NCI-H1436 treated with DMSO at 0.1 percent for 48 hours (cell line): Measurements from ENCODE around the gene PTGER3.

Source experiments
- DNase-seq: peaks from one replicate; lab custom pipeline; 2025; lab: John Stamatoyannopoulos, UW

The PTGER3 gene

GRCh38 chr1:71047635-71048607 lies at the start of gene PTGER3:
Gene PTGER3 (minus strand): TSS chr1:71047816. CDS start chr1:71047577, 239 bp downstream.
- DNase-seq = no peak

DNA sequence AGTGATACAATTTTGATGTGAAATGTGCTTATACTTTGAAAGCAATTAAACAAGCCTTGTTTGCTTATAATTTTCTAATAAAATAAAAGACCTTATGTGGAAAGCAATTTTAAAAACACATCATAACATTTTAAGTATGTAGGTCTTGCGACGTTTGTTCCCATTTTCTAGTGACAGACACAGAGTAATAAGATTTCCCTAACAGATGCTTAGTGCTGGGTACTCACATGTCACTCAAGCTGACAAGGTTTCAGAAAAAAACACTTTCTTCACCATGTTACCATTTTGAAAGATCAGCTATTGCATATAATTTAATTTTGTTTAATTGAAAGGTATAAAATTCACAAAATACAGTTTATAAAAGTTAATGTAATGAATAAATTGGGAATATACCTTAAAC lies 47.3 kb upstream of the PTGER3 start:
- DNase-seq = no peak

- DNase-seq = no peak
Measured at GRCh38 chr1:71093938-71094337, 46.3 kb upstream of the PTGER3 start.

GRCh38 chr1:71089536-71090270 lies 42.1 kb upstream of the PTGER3 start:
- DNase-seq = no peak

- DNase-seq = no peak
Measured at GRCh38 chr1:71088645-71089287, 41.1 kb upstream of the PTGER3 start.

- DNase-seq = no peak
Measured at GRCh38 chr1:71087713-71088112, 40.1 kb upstream of the PTGER3 start.

DNA sequence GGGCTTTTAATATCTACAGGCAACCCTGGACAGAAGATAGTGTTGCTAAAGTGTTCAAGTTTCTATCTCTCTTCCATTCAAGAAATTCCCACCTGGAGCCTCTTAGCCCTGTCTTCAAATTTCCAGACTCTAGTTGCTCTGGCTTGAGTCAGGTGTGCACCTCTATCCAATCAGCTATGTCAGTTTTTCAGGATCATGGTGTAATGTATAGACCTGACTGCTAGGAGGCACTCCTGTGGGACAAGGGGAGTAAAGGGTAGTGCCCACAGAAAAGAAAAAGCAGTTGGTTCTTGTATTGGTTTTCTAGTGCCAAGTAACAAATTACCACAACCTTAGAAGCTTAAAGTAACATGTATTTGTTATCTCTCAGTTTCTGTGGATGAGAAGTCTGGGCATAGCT lies 39.4 kb upstream of the PTGER3 start:
- DNase-seq = no peak

DNA sequence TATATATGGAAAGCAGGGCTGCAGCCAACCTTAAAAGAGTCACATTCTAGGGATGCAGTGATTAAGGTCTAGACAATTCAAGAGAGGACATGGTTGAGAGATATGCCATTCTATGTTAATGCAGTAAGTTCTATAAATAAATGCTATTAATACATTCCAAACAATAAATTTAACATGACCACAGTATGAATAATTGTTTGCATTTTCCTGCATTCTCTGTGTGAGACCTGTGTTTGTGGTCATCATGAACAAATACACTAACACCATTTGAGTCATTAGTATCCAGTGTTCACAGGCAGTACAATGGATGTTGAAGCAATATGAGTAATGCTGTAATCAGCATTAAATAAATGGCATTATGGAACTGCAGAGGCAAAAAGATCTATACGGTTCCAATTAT lies 38.7 kb upstream of the PTGER3 start:
- DNase-seq = no peak

DNA sequence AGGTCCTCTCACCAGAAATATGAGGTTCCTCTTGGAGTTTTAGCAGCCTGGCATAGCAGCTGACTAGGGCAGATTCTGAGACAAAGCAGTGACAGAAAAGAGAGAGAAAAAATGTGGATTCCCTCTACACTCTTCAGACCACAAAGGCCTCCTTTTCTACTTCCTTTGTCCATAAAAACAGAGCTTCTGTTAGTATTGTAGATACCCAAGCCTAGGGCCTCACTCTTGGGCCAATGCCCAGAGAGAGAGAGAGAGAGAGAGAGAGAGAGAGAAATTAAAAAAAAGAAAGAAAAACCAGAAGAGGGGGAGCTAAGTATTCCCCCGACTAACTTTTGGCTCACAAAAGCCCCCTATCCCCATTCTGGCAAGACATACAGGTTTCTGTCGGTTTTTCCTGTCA lies 35.7 kb upstream of the PTGER3 start:
- no peak for DNase-seq

DNA sequence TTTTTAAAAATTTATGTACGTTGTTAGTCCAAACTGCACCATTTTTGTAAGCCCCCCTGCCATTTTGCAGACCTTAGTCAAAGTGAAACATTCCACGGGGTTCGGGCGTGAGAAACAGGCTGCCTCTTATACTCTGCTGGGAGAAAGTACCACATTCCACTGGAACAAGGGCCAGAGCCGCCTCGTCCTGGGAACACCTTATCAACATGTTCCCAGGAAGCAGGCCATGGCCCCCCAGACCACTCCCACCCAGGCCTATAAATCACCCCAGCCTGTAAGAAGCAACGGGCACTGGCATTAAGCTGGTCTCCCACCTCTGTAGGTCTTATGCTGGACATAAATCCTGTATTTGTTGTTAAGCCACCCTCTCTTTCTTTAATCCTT lies 34.1 kb upstream of the PTGER3 start:
- no peak for DNase-seq

DNA sequence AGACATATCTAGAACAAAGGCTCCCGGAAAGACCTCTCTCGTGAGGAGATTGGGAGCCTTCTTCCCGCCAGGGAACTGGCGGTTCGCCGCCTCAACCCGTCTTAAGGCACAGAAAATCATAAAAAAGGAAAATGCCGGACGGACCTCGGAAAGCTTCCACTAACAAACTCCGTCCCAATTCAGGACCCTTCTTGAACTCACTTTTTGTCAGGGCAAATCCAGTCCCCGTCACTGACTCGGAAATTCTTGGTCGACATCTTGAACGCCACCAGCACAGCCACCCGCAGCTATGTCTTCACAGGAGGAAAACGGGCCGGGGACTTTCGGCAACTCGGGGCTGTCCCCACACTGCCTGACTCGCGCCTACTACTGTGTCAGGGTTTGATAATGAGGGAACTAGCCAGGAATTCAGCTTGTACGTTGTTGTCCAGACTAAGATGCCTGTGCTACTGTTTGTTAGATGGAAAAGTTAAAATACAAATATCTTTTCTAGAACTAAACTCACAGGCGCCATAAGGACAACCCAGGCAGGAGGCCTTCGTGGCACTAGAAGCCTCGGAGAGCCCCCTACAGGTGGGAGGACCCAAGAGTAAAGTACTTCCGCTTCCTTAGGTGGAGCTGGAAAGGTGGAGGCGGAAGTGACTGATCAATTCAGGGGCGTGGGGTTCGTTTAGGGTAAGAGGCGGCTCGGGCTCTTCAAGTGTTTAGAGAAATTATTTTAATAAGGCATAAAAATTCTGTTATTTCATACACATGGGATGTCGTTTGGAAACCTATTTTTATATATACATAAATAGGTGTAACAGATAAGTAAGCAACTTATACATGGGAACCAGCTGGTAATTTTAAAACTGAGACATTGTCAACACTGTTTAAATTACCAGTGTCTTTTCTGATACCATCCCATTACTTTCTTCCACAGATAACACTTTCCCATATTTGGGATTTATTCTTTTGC lies 33.4 kb upstream of the PTGER3 start, which contains the start of gene ZRANB2:
Gene ZRANB2, minus strand, starts transcription at position 297 of the 958 bp plus-strand sequence. Its CDS starts 40 bp downstream, at position 257.
- DNase-seq = peak; percentile 94

GRCh38 chr1:71080230-71080738 lies 32.7 kb upstream of the PTGER3 start:
- DNase-seq = no peak

DNA sequence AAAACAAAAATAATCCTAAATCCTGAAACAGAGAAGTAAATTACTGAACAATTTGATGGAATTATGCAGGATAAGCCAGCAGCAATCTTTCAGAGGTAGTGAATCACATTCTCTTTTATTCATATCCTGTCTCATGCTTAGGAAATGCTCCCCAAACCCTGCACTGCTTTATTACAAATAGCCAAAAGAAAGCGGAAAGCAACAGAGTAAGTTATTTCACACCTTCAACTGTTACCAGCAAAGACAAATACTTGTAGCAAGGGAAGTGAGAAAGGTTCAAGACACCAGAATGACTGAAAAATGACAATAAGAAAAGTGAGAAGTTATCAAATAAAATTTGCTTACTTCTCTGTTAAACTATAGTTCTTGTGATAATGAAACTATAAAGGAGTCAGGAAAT lies 27.1 kb upstream of the PTGER3 start:
- DNase-seq = no peak

- DNase-seq = no peak
Measured at GRCh38 chr1:71072273-71072672, 24.7 kb upstream of the PTGER3 start.

DNA sequence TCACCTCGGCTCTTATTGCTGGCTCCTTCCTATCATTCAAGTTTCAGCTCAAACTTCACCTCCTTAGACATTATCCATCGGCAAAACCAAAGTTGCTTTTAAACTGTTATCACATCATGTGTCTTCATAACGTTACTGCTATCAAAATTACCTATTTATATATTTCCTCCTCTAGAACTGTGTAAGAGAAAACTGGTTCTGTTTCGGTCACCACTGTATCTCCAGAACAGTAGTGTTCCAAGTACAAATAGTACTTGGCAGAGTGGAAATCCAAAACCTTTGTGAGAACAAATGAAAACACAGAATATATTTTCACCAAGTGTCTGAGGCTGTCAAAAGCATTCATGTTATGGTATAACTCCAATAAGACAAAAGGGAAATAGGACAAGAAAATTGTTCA lies 24.1 kb upstream of the PTGER3 start:
- no peak for DNase-seq

- DNase-seq = no peak
Measured at GRCh38 chr1:71068325-71069240, 21.0 kb upstream of the PTGER3 start.

GRCh38 chr1:71054791-71055190 lies 7.2 kb upstream of the PTGER3 start:
- no peak for DNase-seq

DNA sequence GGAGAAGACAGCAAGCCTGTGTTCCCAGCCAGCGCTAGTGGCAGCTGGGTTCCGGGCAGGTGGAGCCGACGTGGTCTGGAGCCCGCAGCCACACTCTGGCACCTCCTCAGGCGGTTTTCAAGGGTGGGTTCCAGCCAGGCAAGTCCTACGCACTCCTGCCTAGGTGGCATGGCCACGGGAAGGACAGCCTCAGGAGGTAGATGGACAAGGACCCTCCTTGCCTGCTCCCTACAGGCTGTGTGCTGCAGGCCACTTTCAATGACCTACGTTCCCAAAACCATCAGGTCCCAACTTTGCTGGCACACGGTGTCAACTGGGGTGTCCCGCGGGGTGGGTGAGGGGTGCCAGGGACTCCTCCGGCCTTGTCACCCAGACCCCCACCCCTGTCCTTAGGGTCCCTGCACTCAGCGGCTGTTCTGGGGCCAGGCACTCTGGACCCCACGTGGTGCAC lies 6.7 kb upstream of the PTGER3 start:
- no peak for DNase-seq

GRCh38 chr1:71053758-71054157 lies 6.1 kb upstream of the PTGER3 start:
- DNase-seq = no peak

DNA sequence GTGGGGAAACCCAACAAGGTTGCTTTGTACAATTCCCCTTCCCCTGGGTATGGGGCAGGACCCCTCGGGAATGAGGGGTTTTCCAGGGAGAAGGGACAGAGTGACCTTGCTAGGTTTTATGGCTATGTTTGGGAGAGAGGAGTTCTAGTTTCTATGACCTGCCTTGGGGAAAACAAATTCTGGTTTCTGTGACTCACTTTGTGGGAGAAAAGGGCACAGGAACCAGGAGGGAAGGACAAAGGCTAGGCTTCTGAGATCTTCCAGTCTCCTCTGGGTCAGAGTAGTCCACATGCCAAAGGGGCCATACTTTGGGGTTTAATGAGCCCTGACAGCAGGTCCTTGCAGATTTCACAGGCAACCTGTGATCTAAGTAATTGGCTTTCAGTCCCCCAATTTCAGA lies 5.5 kb upstream of the PTGER3 start:
- DNase-seq = no peak
